GM12878 (cell line): ENCODE results near the gene CTSE.
"Not testable (repeated sequence)": the region's sequence is repeated elsewhere in the genome, so short reads cannot be mapped to it uniquely, and the experiment has no call there.

Experiments
- ATF7 ChIP-seq: fragments of 450-650 bp; IDR thresholded peaks from 2 replicates; pipeline ENCODE4 v1.6.1; 2016; ENCODE audit warnings: low read depth, mild to moderate bottlenecking
- CTCF ChIP-seq, 3 experiments: IDR thresholded peaks in 2 of 3; conservative IDR thresholded peaks in 1 of 3; 2 replicates each; pipeline ENCODE4 v1.5.1; 2011; ENCODE audit warnings: low read depth in 3 of 3, low read length in 3 of 3, mild to moderate bottlenecking in 3 of 3, control low read depth in 2 of 3, moderate library complexity in 2 of 3, inconsistent platforms in 1 of 3, mixed read lengths in 1 of 3; ENCODE audit not compliant: control insufficient read depth in 2 of 3, insufficient read depth in 1 of 3; ENCODE audit errors: extremely low read depth in 1 of 3
- ESRRA ChIP-seq: IDR thresholded peaks from 2 replicates; pipeline ENCODE4 v1.6.1; 2012; ENCODE audit warnings: mild to moderate bottlenecking, low read length, improper control_type of control experiment
- IRF3 ChIP-seq: fragments of 450-650 bp; IDR thresholded peaks from 2 replicates; pipeline ENCODE4 v1.6.1; 2014; ENCODE audit warnings: mild to moderate bottlenecking
- MEF2A ChIP-seq: IDR thresholded peaks from 2 replicates; pipeline ENCODE4 v1.6.1; 2011; ENCODE audit warnings: low read depth, mild to moderate bottlenecking, low read length, moderate library complexity; ENCODE audit not compliant: insufficient read depth
- ZNF274 ChIP-seq: IDR thresholded peaks from one replicate; pipeline ENCODE4 v1.8.0; 2011; ENCODE audit not compliant: insufficient read length, insufficient read depth

GRCh38 chr1:206064501-206064900 lies 40.8 kb upstream of the CTSE start:
- not testable (repeated sequence) for TF ChIP-seq CTCF (IDR thresholded peaks at IDR 0.05 in 2 of 3, conservative IDR thresholded peaks at IDR 0.05 in 1 of 3; ENCODE audit: control insufficient read depth in 2 of 3, extremely low read depth in 1 of 3, insufficient read depth in 1 of 3, low read depth in 3 of 3, low read length in 3 of 3); IRF3; ATF7; ESRRA; ZNF274; MEF2A
